ENCODE measurements around the gene TANGO2. TPM values are rescaled to one million over a fixed set of nuclear protein-coding genes. Genes with fewer than 3 reads are reported as not detected.

The TANGO2 gene, protein sequence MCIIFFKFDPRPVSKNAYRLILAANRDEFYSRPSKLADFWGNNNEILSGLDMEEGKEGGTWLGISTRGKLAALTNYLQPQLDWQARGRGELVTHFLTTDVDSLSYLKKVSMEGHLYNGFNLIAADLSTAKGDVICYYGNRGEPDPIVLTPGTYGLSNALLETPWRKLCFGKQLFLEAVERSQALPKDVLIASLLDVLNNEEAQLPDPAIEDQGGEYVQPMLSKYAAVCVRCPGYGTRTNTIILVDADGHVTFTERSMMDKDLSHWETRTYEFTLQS
- total RNA-seq, result 41.6 and 44.2 TPM in 2 replicates

DNA sequence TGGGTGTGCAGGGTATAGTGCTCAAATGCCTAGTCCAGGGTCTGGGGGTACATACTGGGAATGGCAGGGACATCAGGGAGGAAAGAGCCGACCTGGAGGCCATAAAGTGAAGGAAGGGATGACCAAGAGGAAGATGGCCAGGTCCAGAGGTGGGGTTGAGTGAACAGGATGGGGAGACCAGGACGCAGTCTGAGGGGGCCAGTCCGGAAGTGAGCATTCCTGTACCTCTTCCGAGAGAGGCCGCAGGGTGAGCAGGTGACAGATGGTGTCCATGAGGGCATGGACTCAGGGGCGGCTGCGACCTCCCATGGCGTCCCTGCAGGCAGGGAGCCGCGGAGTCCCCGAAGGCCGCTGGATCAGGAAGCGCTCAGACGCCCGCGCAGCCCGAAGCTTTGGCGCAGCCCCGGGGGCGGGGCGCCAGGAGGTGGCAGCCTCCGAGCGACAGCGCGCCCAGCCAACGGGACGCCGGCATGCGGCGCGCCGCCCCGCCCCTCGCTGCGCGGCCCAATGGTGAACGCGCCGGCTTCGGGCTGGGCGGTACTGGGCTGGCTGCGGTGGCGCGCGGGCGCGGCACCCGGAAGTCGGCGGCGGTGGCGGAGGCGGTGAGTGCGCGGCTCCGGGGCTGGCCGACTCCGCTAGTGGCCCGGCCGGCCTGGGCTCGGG, at the start of gene TANGO2:
TANGO2 (plus strand) TSS at position 578 of the 663 bp plus-strand sequence. CDS start 15,689 bp downstream, outside the sequence.
- Histone ChIP-seq H3K27me3 (ENCODE audit: control insufficient read depth, insufficient read depth, low read length) (peaks cover 11% of the 10 kb centered on the region), H3K36me3 (ENCODE audit: control insufficient read depth, insufficient read depth, low read length) (no peaks in the 10 kb centered on the region), H3K4me3 (ENCODE audit: low read depth, low read length) (peak within 1 kb of the TSS; percentile 96)
- TF ChIP-seq, protein P1, sequence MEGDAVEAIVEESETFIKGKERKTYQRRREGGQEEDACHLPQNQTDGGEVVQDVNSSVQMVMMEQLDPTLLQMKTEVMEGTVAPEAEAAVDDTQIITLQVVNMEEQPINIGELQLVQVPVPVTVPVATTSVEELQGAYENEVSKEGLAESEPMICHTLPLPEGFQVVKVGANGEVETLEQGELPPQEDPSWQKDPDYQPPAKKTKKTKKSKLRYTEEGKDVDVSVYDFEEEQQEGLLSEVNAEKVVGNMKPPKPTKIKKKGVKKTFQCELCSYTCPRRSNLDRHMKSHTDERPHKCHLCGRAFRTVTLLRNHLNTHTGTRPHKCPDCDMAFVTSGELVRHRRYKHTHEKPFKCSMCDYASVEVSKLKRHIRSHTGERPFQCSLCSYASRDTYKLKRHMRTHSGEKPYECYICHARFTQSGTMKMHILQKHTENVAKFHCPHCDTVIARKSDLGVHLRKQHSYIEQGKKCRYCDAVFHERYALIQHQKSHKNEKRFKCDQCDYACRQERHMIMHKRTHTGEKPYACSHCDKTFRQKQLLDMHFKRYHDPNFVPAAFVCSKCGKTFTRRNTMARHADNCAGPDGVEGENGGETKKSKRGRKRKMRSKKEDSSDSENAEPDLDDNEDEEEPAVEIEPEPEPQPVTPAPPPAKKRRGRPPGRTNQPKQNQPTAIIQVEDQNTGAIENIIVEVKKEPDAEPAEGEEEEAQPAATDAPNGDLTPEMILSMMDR (IDR thresholded peaks at IDR 0.05; ENCODE audit: insufficient read depth, low read length, severe bottlenecking), result no peak
- DNase-seq (ENCODE audit: low read depth) (peak; percentile 72), FAIRE-seq (no peak)

DNA sequence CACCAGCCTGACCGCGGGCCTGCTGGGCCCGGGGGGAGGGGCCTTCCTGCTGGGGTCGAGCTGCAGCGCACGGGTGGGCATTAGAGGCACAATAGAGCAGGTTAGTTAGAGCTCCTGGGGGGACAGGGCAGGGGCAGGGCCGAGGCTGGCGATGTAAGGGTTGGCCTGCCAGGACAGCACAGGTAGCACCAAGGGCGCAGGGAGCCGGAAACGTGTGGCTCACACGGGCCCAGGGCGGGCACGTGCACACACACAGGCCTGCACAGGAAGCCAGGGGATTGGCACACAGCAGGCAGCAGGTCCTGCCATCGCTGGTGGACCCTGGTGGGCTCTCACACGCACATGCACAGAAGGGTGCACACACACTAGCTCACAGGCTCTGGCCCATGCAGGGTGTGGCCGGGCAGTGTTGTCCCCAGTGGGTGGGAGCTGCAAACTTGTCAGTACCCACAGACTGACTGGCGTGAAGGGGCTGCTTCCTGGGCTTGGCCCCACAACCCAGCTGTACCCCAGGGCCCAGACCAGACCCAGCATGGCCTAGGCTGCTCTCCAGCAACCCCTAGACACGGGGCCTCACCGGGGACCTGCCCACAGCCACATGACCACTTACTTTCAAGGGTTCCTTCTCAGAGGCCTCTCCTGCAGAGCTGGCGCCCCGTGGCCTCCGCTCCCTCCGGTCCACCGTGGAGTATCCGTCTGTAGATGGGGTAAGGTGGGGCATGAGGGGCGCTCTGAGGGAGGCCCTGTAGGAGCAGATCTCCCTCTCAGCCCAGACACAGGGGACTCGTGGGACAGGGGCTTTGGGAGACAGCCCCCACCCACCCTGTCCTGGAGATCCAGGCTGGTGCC, 49.4 kb upstream of the TANGO2 start:
- FAIRE-seq, result peak; percentile 23
- DNase-seq (ENCODE audit: low read depth), result no peak
- TF ChIP-seq, protein P1 (IDR thresholded peaks at IDR 0.05; ENCODE audit: insufficient read depth, low read length, severe bottlenecking), result no peak
- H3K27me3 ChIP-seq (ENCODE audit: control insufficient read depth, insufficient read depth, low read length), result no peaks in the 10 kb centered on the region
- H3K4me3 ChIP-seq (ENCODE audit: low read depth, low read length), result no peak overlapping the region
- peaks cover 14% of the 10 kb centered on the region for H3K36me3 ChIP-seq (ENCODE audit: control insufficient read depth, insufficient read depth, low read length)

DNA sequence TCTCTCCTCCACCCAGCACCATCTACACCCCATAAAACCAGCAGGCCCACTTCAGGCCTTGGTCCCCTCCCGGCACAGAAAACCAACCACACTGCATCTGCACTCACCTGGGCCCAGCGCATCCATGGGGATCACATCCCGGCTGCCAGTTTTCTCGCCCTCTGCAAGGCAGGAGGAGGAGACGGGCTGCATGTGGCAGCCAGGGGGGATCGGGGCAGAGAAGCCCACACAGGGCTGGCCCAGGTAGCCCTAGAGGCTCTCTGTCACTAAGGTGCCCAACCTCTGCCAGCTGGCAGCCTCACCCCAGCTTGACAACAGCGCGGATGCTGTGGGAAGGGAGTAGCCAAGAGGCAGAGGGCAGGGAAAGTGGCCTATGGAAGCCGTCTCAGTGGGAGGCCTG, 48.7 kb upstream of the TANGO2 start:
- Histone ChIP-seq H3K4me3 (ENCODE audit: low read depth, low read length) (no peak overlapping the region), H3K27me3 (ENCODE audit: control insufficient read depth, insufficient read depth, low read length) (no peaks in the 10 kb centered on the region), H3K36me3 (ENCODE audit: control insufficient read depth, insufficient read depth, low read length) (peaks cover 11% of the 10 kb centered on the region)
- DNase-seq (ENCODE audit: low read depth) (no peak), FAIRE-seq (no peak)
- TF ChIP-seq, protein P1 (IDR thresholded peaks at IDR 0.05; ENCODE audit: insufficient read depth, low read length, severe bottlenecking), result no peak

DNA sequence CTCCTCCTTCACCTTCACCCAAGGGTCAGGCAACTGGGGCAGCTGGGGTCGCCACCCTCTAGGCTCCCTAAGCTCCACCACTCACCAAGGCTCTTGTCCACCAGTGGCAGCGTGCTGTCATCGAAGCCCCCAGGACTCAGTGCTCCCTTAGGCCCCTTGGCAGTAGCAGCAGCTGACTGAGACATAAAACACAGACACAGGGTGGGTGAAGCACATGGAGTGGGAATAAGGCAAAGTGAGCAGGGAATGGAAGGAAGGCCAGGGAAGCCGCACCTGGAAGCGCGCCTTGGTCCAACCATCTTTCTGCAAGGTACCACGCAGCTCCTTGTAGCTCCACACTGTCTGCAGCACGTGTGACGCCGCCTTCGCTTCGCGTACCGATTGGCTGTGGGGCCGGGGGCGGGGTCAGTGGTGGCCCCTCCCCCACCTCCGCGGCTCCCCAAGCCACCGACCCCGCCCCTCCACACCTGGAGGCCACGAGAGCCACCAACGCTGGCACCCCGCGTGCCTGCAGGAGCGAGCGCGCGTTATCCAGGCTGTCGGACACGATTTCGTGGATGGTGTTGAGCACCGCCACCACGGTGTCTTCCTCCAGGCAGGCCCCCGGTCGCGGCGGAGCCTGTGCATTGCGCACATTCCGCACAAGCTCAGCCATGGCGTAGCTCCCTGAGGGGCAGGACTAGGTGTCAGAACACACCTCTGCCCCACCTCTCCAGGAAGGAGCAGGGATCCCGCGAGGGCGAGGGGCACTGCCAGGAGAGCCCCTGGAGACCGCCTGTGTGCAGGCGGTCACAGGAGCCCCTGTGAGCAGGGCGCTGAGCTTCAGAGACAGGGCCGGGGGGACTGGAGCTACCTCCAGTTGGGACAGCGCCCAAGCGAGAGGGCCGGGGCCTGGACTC, 48.0 kb upstream of the TANGO2 start:
- Histone ChIP-seq H3K4me3 (ENCODE audit: low read depth, low read length) (no peak overlapping the region), H3K36me3 (ENCODE audit: control insufficient read depth, insufficient read depth, low read length) (peaks cover 9% of the 10 kb centered on the region), H3K27me3 (ENCODE audit: control insufficient read depth, insufficient read depth, low read length) (no peaks in the 10 kb centered on the region)
- FAIRE-seq, result no peak
- TF ChIP-seq, protein P1 (IDR thresholded peaks at IDR 0.05; ENCODE audit: insufficient read depth, low read length, severe bottlenecking), result no peak
- no peak for DNase-seq (ENCODE audit: low read depth)

DNA sequence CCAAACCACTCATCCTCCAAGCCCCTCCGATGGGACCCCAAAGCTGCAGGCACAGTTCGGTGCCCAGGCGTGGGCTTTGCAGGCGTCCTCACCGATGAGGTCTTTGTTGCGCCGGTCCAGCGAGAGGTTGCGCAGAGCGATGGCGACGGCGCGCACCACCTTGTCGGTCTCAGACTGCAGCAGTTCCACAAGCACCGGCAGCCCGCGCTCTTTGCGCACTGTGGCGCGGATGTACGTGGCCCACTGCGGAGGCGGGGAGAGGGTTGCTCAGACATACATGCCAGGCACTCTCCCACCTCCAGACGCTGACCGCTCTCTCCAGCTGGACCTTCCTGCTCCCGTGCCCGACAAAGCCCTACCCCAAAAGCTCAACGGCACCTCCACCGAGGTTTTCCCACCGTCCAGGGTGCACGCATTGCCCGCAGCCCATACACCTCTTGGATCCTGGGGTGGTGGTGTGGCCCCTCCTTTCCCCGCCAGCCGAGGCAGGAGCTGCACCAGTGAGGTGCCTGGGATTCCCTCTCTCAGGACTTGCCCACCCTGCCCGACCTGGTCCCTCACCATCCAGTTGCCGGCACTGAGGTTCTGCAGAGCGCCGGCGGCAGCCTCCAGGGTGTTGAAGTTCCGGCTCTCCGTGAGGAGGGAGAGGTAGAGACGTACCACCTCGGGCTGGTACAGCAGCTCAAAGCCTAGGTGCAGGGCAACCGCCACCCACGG, 47.2 kb upstream of the TANGO2 start:
- no peak for FAIRE-seq

More for the DNA sequence above, 47.2 kb upstream of the TANGO2 start:
- Histone ChIP-seq H3K27me3 (ENCODE audit: control insufficient read depth, insufficient read depth, low read length) (no peaks in the 10 kb centered on the region), H3K36me3 (ENCODE audit: control insufficient read depth, insufficient read depth, low read length) (peaks cover 6% of the 10 kb centered on the region), H3K4me3 (ENCODE audit: low read depth, low read length) (no peak overlapping the region)
- DNase-seq (ENCODE audit: low read depth), result no peak
- TF ChIP-seq, protein P1 (IDR thresholded peaks at IDR 0.05; ENCODE audit: insufficient read depth, low read length, severe bottlenecking), result no peak
